HG03060 (cell line): ENCODE data around the gene C11orf24.
A peak's percentile ranks its signal among the peaks of the same experiment; 100 is the strongest.

ENCODE experiments used
- ATAC-seq: cut with Tn5 transposase; IDR thresholded peaks from one replicate; pipeline ENCODE4 v1.9.1; 2021; ENCODE audit warnings: low read depth, moderate number of reproducible peaks; ENCODE audit not compliant: unreplicated experiment

The C11orf24 gene

GRCh38 chr11:68271781-68272608, at the start of gene C11orf24:
Gene C11orf24 (minus strand): TSS chr11:68271973. CDS start chr11:68263767, 8,206 bp downstream.
- ATAC-seq: peak; percentile 51

- no peak for ATAC-seq
Observed at GRCh38 chr11:68317147-68317785, 45.5 kb upstream of the C11orf24 start.

GRCh38 chr11:68315171-68315920, 43.6 kb upstream of the C11orf24 start:
- ATAC-seq: no peak

DNA sequence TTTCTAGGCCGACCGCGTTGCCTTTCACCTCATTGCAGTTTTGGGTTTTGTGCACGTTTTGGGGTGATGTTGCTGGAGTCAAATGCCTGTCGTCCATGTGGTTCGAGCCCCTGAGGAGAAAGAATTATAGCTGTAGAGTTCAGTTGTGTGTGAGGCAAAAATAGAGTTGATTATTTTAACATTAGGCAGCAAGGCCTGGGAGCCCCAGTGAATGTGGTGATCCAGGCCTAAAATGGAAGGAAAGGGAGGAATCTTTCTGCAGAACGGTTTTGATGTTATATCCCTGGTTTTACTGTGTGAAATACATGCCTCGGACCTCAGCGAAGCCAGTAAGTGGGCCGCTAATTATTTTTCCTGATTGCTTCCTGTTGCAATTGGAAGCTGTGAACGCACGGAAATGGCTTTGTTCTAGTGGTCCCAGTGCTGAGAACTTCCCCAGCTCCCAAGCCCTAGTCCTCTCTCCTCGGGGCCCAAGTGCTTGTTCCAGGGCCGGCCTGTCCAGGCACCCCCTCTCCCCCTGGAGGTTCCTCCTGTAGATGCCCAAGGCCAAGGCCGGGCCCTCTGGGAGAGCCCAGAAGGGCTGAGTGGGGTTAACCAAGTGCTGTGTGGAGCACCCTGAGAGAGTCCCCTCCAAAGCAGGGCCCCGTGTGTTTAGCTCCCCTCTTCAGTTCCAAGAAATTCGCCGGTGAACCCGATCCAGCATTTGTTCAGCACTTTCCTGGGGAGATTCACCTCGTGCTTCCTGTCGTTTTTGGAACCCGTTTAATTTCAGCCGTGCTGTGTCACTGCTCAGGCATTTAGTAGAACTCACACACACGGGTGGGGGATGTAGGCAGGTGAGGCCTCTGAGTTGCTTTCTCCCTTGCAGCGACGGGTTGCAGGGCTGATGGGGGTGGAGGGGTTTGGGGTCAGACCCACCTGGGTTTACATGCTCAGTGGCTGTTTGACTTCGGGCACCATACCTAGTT, 42.7 kb upstream of the C11orf24 start:
- ATAC-seq: no peak

DNA sequence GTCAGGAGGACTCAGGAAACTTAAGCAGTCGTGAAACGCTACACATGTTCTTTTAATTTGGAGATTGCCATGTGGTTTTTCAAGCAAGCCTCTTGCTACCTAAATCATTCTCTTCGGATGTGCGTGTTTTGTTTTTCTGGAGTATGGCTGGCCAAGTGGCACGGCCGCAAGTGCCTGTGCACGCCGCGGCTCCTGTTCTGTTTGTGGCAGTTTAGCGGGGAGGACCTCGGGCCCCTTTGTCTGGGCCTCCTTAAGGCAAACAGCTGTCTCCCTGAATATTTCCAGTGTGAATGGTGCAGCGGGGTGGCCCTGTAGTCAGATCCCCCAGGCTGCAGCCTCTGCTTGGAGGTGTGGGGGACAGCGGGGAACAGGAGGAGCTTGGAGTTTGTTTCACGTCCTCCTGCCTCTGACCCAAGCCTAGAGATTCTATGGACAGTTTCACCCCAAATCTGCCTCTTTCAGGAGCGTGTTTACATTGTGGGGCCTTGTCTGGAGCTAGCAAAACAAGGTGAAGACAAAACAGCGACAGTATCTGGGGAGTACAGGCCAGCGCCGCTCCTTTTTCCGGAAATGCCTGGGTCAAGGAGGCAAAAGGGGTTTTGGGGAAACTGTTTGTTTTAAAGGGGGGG, 41.9 kb upstream of the C11orf24 start:
- ATAC-seq: no peak

DNA sequence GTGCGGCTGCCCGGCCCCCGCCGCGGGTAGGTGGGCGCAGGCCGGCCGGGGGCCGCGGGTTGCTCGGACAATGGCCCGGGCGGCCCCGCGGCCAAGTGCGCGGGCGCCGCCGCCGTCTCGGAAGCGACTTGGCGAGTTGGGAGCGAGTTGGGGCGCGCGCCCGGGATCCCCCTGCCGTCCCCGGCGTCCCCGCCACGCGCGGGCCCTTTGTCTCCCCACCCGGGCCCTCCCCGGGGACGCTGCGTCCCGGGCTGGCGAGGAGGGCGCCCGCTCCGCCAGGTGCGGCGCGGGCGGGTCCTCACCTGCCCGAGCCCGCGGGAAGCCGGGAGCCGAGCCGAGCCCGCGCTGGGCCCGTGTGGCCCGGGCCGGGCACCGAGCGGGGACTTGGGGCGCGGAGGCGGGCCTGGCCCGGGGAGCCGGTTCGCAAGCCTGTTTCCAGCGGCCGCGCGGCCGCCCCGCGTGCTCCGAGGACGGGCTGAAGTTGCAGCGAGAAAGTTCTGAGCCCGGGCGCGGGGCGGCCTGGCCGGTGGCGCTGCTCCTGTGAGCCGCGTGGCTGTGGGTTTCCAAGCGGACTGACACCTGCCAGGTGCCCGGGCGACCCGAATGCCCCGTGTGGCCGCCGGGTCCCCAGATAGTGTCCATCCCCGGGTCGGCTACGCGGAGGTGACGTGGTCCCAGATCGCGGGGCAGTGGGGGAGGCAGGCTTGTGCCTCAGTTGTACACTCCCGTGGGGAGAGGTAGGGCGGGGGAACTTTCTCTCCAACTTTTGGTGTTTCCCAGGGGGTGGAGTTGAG, 41.2 kb upstream of the C11orf24 start:
- ATAC-seq: no peak

- no peak for ATAC-seq
Observed at GRCh38 chr11:68312117-68312779, 40.5 kb upstream of the C11orf24 start, which contains the start of gene LRP5. Gene LRP5 (plus strand): TSS chr11:68312591. CDS start chr11:68312715, 124 bp downstream.

DNA sequence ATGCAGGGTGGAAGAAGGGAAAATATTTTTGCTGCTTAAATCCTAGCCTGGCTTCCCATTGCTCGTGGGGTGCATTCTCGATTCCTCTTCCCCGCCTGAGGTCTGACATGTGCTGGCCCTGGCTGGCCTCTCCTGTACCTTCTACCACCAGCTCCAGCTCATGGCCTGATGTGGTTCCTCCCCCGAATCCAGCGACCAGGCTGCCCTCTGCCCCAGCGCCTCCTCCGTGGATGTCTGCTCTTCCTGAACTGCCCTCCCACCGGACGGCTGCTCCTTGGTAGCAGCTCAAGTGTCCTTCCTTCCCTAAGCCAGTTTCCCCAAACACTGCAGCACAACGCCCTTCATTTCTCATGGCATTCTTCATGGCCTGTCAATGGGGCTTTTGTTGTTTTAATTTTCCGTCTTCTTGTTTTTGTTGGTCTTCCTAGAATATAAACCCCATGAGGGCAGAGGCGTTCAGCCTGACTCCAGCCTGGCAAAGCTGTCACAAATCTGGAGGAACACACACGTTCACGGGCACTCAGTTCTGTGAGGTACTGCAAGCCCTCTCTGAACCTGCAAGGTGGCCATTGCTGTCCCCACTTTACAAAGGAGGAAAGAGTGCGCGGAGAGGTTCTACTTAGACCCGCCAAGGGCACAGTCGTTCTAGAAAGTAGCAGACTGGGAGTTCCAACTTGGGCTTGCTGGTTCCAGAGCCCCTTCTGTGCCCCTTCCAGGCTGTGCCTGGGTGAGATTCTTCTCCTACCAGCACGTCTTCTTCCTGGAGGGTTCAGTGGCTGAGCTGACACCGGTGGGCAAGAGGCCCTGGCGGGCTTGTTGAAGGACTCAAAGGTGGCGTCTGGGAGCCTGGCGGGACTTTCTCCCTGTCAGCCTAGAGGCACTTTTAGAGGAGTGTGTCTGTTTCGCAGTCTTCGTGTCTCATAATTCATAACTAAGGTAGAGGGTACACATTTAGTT, 39.7 kb upstream of the C11orf24 start:
- ATAC-seq: no peak

DNA sequence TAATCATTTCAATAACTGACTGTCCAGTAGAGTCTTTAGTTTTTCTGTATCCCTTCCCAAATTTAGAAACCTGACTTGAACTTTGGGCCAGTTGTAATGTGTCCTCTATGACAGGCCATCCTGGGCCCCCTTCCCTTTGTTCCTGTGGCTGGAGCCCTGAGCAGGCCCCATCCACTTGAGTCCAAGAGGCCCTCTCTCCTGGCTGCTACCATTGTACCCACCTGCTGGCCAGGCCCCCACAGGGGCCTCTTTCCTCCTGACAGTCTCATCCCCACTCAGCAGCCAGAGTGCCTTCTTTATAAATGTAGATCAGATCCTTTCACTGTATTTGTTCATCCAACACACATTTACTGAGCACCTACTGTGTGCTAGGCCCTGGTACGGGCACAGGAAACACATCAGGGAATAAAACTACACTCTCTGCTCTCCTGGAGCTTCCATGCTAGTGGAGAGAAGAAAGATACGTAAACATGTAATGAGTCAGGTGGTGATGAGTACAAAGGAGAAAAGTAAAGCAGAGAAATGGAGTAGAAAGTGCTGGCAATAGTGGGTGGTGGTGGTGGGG, 37.9 kb upstream of the C11orf24 start:
- no peak for ATAC-seq

DNA sequence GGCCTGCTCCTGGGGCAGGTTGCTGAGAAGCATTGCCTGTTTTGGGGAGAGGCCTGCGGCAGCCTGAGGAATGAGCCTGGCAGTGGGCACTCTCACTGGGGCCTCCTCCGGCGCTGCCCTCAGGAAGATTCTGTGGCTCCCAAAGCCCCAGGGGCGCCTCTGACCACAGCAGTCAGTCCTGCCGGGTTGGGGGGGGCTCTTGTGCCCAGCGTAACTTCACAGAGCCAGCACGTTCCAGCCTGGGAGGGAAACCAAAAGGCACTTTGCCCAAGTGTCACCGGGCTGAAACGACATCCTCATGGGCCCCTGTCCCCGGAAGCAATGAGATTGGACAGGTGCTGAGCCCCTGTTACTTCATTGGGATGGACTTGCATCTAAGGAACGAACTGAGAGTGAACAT, 36.3 kb upstream of the C11orf24 start:
- ATAC-seq: no peak

DNA sequence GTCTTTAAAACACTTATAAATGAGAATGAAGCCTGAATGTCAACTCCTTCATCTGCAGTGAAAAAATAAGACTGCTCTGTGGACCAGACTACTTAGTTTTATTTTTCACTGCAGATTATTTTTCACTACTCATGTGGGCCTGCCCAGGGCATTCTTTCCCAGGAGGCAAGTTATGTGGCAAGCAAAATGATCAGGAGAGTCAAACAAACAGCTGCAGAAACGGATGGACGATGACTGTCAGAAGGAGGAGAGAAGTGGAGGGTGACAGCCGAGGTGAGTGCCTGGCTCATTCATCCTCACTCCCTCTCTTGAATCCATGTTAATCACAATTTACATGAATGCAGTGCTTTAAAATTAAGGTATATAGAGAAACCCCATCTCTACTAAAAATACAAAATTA, 34.9 kb upstream of the C11orf24 start:
- ATAC-seq: no peak

GRCh38 chr11:68303982-68304780, 32.4 kb upstream of the C11orf24 start:
- no peak for ATAC-seq

DNA sequence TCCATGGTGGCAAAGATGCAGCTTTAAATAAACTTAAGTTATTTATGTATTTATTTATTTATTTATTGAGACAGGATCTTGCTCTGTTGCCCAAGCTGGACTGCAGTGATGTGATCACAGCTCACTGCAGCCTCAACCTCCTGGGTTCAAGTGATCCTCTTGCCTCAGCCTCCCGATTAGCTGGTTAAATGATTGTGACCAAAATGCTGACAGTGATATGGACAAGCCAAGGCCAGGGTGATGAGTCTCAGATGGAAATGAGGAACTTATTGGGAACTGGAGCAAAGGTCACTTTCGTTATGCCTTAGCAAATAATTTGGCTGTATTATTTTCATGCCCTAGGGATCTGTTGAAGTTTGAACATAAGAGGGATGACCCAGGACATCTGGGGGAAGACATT, 31.3 kb upstream of the C11orf24 start:
- no peak for ATAC-seq

DNA sequence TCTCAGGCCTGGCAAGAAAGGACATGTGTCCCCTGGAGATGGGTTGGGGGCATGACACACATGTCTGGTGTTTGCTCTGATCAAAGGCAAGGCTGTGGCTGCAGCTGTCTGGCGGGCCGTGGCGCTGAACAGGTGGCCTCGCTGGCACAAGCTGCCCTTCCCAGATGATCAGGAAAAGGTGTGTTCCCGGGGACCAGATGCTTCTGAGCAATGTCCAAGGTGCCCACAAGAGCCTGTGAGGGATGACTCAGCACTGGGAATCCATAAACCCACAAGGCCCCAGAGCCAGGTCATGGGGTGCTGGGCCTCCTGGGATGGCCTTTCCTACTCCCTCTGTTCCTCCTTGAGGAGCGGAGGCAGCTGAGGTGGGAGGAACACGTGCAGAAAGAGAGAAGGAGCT, 30.9 kb upstream of the C11orf24 start:
- no peak for ATAC-seq

GRCh38 chr11:68302256-68302655, 30.5 kb upstream of the C11orf24 start:
- ATAC-seq: no peak
